Ovary (tissue), 3 donors: Measurements from ENCODE around the gene LRIG1.

Source experiments
- EP300 ChIP-seq: sonication (generic); formaldehyde crosslinking; IDR thresholded peaks from one replicate; pipeline ENCODE4 v1.6.1; 2017; ENCODE audit warnings: antibody characterized with exemption
- POLR2A ChIP-seq: fragments of 450-650 bp; IDR thresholded peaks from one replicate; pipeline ENCODE4 v1.6.1; 2017; ENCODE audit warnings: antibody characterized with exemption, mild to moderate bottlenecking, moderate library complexity
- TF ChIP-seq, protein P1 (sequence below), 3 donors: fragments of 450-650 bp in 2 of 3; fragments of 200-600 bp in 1 of 3; IDR thresholded peaks; one replicate each; pipeline versions ENCODE4 v1.5.1 to v1.8.0; 2016 to 2022; ENCODE audit warnings: antibody characterized with exemption in 3 of 3, mild to moderate bottlenecking in 1 of 3
- donor health status: DM: no; HTN: no; CAD: no.

DNA sequence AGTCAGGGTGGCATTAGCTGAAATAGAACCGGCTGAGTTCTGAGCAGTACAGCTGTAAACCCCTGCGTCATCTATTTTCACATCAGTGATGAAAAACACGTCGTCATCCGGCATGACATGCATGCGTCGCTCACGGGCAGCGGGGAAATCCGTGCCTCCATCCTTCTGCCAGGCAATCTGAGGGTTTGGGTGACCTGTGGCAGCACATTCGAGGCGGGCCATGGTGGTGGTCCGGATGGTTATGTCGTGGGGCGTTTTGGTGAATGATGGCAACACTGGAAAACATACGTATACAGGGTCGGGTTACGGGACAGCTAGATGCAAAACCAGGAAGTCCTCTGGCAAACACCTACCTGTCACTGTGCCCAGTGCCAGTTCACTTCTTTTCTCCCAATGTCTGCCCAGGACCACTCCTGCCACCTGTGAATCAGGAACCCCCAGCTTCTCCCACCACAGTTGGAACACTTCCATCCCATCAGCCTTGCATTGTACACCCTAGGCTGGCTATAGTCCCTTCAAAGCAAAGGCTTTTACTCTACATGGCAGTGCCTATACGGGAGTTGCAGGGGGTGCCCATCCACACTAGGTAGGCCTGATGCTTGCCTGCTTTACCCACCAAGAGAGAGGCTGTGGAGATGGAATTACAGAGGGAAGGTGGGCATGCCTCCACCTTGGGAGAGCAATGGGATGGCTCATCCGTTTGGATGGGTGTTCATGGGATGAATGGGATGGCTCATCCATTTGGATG, 116.7 kb downstream of the LRIG1 start:
- TF ChIP-seq, protein P1, sequence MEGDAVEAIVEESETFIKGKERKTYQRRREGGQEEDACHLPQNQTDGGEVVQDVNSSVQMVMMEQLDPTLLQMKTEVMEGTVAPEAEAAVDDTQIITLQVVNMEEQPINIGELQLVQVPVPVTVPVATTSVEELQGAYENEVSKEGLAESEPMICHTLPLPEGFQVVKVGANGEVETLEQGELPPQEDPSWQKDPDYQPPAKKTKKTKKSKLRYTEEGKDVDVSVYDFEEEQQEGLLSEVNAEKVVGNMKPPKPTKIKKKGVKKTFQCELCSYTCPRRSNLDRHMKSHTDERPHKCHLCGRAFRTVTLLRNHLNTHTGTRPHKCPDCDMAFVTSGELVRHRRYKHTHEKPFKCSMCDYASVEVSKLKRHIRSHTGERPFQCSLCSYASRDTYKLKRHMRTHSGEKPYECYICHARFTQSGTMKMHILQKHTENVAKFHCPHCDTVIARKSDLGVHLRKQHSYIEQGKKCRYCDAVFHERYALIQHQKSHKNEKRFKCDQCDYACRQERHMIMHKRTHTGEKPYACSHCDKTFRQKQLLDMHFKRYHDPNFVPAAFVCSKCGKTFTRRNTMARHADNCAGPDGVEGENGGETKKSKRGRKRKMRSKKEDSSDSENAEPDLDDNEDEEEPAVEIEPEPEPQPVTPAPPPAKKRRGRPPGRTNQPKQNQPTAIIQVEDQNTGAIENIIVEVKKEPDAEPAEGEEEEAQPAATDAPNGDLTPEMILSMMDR (IDR thresholded peaks at IDR 0.05): no peak
- TF ChIP-seq POLR2A: no peak
- TF ChIP-seq EP300: no peak
